A549 (cell line): ENCODE results near the gene FBXO38. TPM values are rescaled to one million over a fixed set of nuclear protein-coding genes. Genes with fewer than 3 reads are reported as not detected.

ENCODE experiments used
- ATAC-seq, 2 experiments: fragments of 200-7000 bp in 1 of 2; fragments of >200 bp in 1 of 2; cut with Nextera tagmentation in 1 of 2; cut with Tn5 transposase in 1 of 2; 3 replicates each; pipeline versions ENCODE4 v1.8.0 to v1.9.1; 2018 to 2020; ENCODE audit warnings: mild to moderate bottlenecking in 1 of 2, moderate library complexity in 1 of 2
- CTCF ChIA-PET: fragments of 300-600 bp; sonication (Branson Sonifier 250); formaldehyde crosslinking; extraction: SDS; loops from one replicate; lab custom pipeline; 2021; ENCODE audit warnings: antibody characterized with exemption, inconsistent platforms; lab: Yijun Ruan, JAX
- POLR2A ChIA-PET: fragments of 350-600 bp; formaldehyde crosslinking; extraction: SDS; loops from one replicate; lab custom pipeline; 2021; ENCODE audit warnings: antibody characterized with exemption, inconsistent platforms; lab: Yijun Ruan, JAX
- DNase-seq, 2 experiments: peaks; one replicate each; pipeline versions ENCODE4 v3.0.0 to v3.0.0-alpha.2; 2011 to 2016; ENCODE audit warnings: low read depth in 1 of 2, low spot score in 1 of 2
- FAIRE-seq: peaks from 2 replicates; lab custom pipeline; 2011; peaks lifted over from hg19 to GRCh38; lab: Jason Lieb, UNC
- H3K27ac ChIP-seq, 2 experiments: fragments of >200 bp; sonication (Bioruptor Twin); formaldehyde crosslinking; 3 replicates each; pipeline ENCODE4 v1.5.1; 2016 to 2017
- H3K4me1 ChIP-seq: fragments of >200 bp; sonication (Bioruptor Twin); formaldehyde crosslinking; 3 replicates; pipeline ENCODE4 v1.6.1; 2016
- H3K4me2 ChIP-seq: fragments of >200 bp; sonication (Bioruptor Twin); formaldehyde crosslinking; 3 replicates; pipeline ENCODE4 v1.6.1; 2016
- H3K4me3 ChIP-seq: fragments of >200 bp; sonication (Bioruptor Twin); formaldehyde crosslinking; 3 replicates; pipeline ENCODE4 v1.5.1; 2016
- H3K9me3 ChIP-seq: fragments of >200 bp; sonication (Bioruptor Twin); formaldehyde crosslinking; 3 replicates; pipeline ENCODE4 v1.6.1; 2016
- CBX8 ChIP-seq: fragments of 200-600 bp; sonication (generic); IDR thresholded peaks from 2 replicates; pipeline ENCODE4 v1.6.1; 2016
- CEBPB ChIP-seq, 2 experiments: fragments of >200 bp in 1 of 2; sonication (Bioruptor Twin) in 1 of 2; formaldehyde crosslinking in 1 of 2; IDR thresholded peaks; 2 replicates each; pipeline ENCODE4 v1.6.1; 2012 to 2016
- CHD4 ChIP-seq: fragments of 200-600 bp; sonication (generic); IDR thresholded peaks from 2 replicates; pipeline ENCODE4 v1.6.1; 2016; ENCODE audit warnings: antibody characterized with exemption, mild to moderate bottlenecking, borderline replicate concordance
- E2F6 ChIP-seq: IDR thresholded peaks from 2 replicates; pipeline ENCODE4 v1.6.1; 2012; ENCODE audit warnings: low read depth, borderline replicate concordance
- EHMT2 ChIP-seq: fragments of 200-600 bp; sonication (generic); IDR thresholded peaks from 2 replicates; pipeline ENCODE4 v1.6.1; 2016; ENCODE audit warnings: antibody characterized with exemption, low read depth, mild to moderate bottlenecking, moderate library complexity
- EP300 ChIP-seq, 2 experiments: fragments of >200 bp; sonication (Bioruptor Twin); formaldehyde crosslinking; IDR thresholded peaks; 2 replicates in 1 of 2; 3 replicates in 1 of 2; pipeline ENCODE4 v1.6.1; 2016 to 2017
- ESRRA ChIP-seq: fragments of 150-350 bp; IDR thresholded peaks from 2 replicates; pipeline ENCODE4 v1.6.1; 2014; ENCODE audit warnings: mild to moderate bottlenecking, low read length, borderline replicate concordance
- FOSB ChIP-seq: fragments of 250-450 bp; sonication (Bioruptor Pico); IDR thresholded peaks from 2 replicates; pipeline ENCODE4 v1.5.0; 2020; ENCODE audit warnings: mild to moderate bottlenecking, moderate library complexity
- FOSL2 ChIP-seq, 2 experiments: fragments of 450-650 bp in 1 of 2; fragments of >200 bp in 1 of 2; sonication (Bioruptor Twin) in 1 of 2; formaldehyde crosslinking; IDR thresholded peaks; 2 replicates each; pipeline versions ENCODE4 v1.5.0 to v1.6.1; 2016 to 2020; ENCODE audit warnings: mild to moderate bottlenecking in 1 of 2, moderate library complexity in 1 of 2
- GATA3 ChIP-seq: IDR thresholded peaks from 2 replicates; pipeline ENCODE4 v1.6.1; 2012; ENCODE audit warnings: borderline replicate concordance
- HDAC2 ChIP-seq: fragments of 200-600 bp; sonication (generic); IDR thresholded peaks from 2 replicates; pipeline ENCODE4 v1.6.1; 2016
- HOXB13 ChIP-seq: fragments of 250-450 bp; sonication (Bioruptor Pico); IDR thresholded peaks from 2 replicates; pipeline ENCODE4 v1.5.0; 2020; ENCODE audit warnings: low read depth, mild to moderate bottlenecking, moderate library complexity
- HOXB5 ChIP-seq: fragments of 250-450 bp; sonication (Bioruptor Pico); IDR thresholded peaks from 2 replicates; pipeline ENCODE4 v1.5.0; 2020; ENCODE audit warnings: mild to moderate bottlenecking, moderate library complexity
- JUN ChIP-seq, 2 experiments: fragments of >200 bp; sonication (Bioruptor Twin); formaldehyde crosslinking; IDR thresholded peaks; 2 replicates in 1 of 2; 3 replicates in 1 of 2; pipeline ENCODE4 v1.6.1; 2016 to 2017
- JUNB ChIP-seq: fragments of >200 bp; sonication (Bioruptor Twin); formaldehyde crosslinking; IDR thresholded peaks from 2 replicates; pipeline ENCODE4 v1.6.1; 2016
- KDM5A ChIP-seq: fragments of 200-600 bp; sonication (generic); IDR thresholded peaks from 2 replicates; pipeline ENCODE4 v1.6.1; 2016; ENCODE audit warnings: antibody characterized with exemption, mild to moderate bottlenecking
- PHF8 ChIP-seq: fragments of 200-600 bp; sonication (generic); IDR thresholded peaks from 2 replicates; pipeline ENCODE4 v1.6.1; 2016; ENCODE audit warnings: low read depth, mild to moderate bottlenecking, antibody characterized with exemption, moderate library complexity, borderline replicate concordance
- POLR2A ChIP-seq: IDR thresholded peaks from 2 replicates; pipeline ENCODE4 v1.6.1; 2012; ENCODE audit warnings: mild to moderate bottlenecking, low read length
- RARB ChIP-seq: fragments of 250-450 bp; sonication (Bioruptor Pico); IDR thresholded peaks from 2 replicates; pipeline ENCODE4 v1.8.0; 2021; ENCODE audit warnings: mild to moderate bottlenecking, moderate library complexity
- RCOR1 ChIP-seq: fragments of 150-350 bp; IDR thresholded peaks from 2 replicates; pipeline ENCODE4 v1.6.1; 2014; ENCODE audit warnings: antibody characterized with exemption, low read length, low read depth
- SMC3 ChIP-seq: fragments of >200 bp; sonication (Bioruptor Twin); formaldehyde crosslinking; IDR thresholded peaks from 3 replicates; pipeline ENCODE4 v1.6.1; 2018; ENCODE audit warnings: inconsistent platforms
- SREBF2 ChIP-seq: fragments of 450-650 bp; IDR thresholded peaks from 2 replicates; pipeline ENCODE4 v1.6.1; 2014; ENCODE audit warnings: mild to moderate bottlenecking, moderate library complexity
- TFCP2L1 ChIP-seq: fragments of 250-450 bp; sonication (Bioruptor Pico); IDR thresholded peaks from 2 replicates; pipeline ENCODE4 v1.5.0; 2021; ENCODE audit warnings: mild to moderate bottlenecking
- ZSCAN20 ChIP-seq: fragments of 250-450 bp; sonication (Bioruptor Pico); IDR thresholded peaks from 2 replicates; pipeline ENCODE4 v1.8.0; 2022; ENCODE audit warnings: mild to moderate bottlenecking, moderate library complexity
- WGBS: methylation state at CpG from one replicate; pipeline ENCODE4 v1.1.6; 2017; ENCODE audit errors: missing lambda C conversion rate; 5-methylcytosine and 5-hydroxymethylcytosine counted together
- polyA minus RNA-seq: library from RNA; depleted of rRNA, polyadenylated mRNA; stranded (reverse); fragments of >200 nt; gene quantifications from 2 replicates; pipeline ENCODE4 v1.2.3, GENCODE V29; 2011; rRNA and poly(A)+ RNA removed
- polyA plus RNA-seq, 4 experiments: library from polyadenylated mRNA; depleted of rRNA in 3 of 4; stranded (reverse); fragments of >200 nt; fragmentation: RNase III in 1 of 4; extraction: RNeasy Plus Mini Kit Qiagen cat#74134 plus additional on column Dnase treatment in 1 of 4; gene quantifications; 2 replicates in 3 of 4; 3 replicates in 1 of 4; pipeline ENCODE4 v1.2.3, GENCODE V29; 2011 to 2017
- TF ChIP-seq, protein P1 (sequence below): fragments of 250-450 bp; sonication (Bioruptor Pico); IDR thresholded peaks from 2 replicates; pipeline ENCODE4 v1.5.0; 2021; ENCODE audit warnings: mild to moderate bottlenecking, moderate library complexity, borderline replicate concordance
- TF ChIP-seq, protein P2 (sequence below): IDR thresholded peaks from 2 replicates; pipeline ENCODE4 v1.6.1; 2012
- TF ChIP-seq, protein P3 (sequence below): fragments of 250-450 bp; sonication (Bioruptor Pico); IDR thresholded peaks from 2 replicates; pipeline ENCODE4 v1.5.0; 2020; ENCODE audit warnings: low read depth, mild to moderate bottlenecking, moderate library complexity

FBXO38 gene
- polyA plus RNA-seq (2011; rRNA removed) (33.2 and 38.8 TPM in 2 replicates), polyA plus RNA-seq (2017; fragmentation: RNase III; extraction: RNeasy Plus Mini Kit Qiagen cat#74134 plus additional on column Dnase treatment) (14.7 to 16.8 TPM (median 15.8 TPM) in 3 replicates), polyA minus RNA-seq (49.2 and 63.2 TPM in 2 replicates)
- polyA plus RNA-seq (2012; cell fraction: cytosol; rRNA removed) = 6.2 TPM in 2 replicates
- polyA plus RNA-seq (2012; cell fraction: nucleus; rRNA removed) = 5.6 and 10.1 TPM in 2 replicates

DNA sequence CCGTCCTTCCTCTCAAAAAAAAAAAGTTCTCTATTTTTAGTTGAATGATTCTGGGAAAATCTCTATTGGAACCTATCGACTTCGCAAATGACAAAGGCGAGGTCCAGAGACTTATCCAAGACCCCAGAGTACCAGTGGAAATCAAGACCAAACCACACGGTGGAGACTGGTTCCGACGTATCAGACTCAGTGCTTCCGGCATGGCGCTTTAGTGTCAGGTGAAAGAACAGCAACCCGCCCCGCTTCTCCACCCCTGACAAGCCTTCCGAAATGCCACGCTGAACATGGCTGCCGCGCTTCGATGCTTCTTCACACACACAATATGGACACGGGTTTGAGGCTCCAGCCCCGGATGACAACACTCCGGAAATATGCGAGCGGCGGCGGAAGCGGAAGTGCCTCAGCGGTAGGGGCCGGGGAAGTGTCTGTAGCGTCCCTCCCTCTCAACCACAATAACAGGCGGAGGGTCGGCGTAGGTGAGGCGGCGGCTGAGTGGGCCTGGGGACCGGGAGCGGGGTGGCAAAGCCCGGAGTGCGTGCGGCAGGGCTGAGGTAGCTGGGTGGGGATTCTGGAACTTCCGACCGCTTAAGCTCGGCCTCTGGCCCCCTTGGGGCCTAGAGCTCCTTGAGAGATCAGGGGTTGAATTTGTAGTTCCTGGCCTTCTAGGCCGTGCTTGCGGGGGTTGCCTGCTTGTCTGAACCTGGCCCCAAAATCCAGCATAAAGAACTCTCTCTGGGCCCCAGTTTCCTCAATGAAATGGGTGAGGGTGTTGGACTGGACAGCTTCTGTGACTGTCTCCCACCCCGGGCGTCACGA, at the start of gene FBXO38:
TSS of gene FBXO38 (plus strand) at position 395 of the 816 bp plus-strand sequence. CDS start 10,819 bp downstream, outside the sequence.
- ChIA-PET POLR2A (interaction anchor here (0.7 to 1.2 kb wide), 2 partner anchors 17 to 28 kb away, joined by 3 to 4 read pairs; no protein-coding TSS in a partner anchor), CTCF (interaction anchor here (0.8 to 1.1 kb wide), 4 partner anchors 9 to 205 kb away, joined by 3 to 5 read pairs (median 4); no protein-coding TSS in a partner anchor)
- 4% methylated on average over 34 of the region's 45 CpGs for WGBS
- H3K4me3 ChIP-seq = peak within 1 kb of the TSS; percentile 92
- no peak for FAIRE-seq
- H3K9me3 ChIP-seq = no peaks in the 10 kb centered on the region
- peaks cover 13% of the 10 kb centered on the region; the same call in 2 of the 3 replicates for H3K4me1 ChIP-seq
- DNase-seq = peak; percentile 91 to 97
- H3K27ac ChIP-seq = peak within 1 kb of the TSS; percentile 90 to 92
- TF ChIP-seq, protein P1, sequence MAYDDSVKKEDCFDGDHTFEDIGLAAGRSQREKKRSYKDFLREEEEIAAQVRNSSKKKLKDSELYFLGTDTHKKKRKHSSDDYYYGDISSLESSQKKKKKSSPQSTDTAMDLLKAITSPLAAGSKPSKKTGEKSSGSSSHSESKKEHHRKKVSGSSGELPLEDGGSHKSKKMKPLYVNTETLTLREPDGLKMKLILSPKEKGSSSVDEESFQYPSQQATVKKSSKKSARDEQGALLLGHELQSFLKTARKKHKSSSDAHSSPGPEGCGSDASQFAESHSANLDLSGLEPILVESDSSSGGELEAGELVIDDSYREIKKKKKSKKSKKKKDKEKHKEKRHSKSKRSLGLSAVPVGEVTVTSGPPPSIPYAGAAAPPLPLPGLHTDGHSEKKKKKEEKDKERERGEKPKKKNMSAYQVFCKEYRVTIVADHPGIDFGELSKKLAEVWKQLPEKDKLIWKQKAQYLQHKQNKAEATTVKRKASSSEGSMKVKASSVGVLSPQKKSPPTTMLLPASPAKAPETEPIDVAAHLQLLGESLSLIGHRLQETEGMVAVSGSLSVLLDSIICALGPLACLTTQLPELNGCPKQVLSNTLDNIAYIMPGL (CRISPR knock-in tag) = 0 out of 2 replicates have a peak, but pooled peaks have one; percentile 68
- TF ChIP-seq JUN (IDR thresholded peaks at IDR 0.05) = peak; percentile 61 to 87; a peak in 4 of 5 replicates
- peak; percentile 63 for TF ChIP-seq POLR2A
- TF ChIP-seq CHD4 = no peak
- no peak for TF ChIP-seq SMC3
- TF ChIP-seq KDM5A = peak; percentile 62
- TF ChIP-seq HOXB13 (CRISPR knock-in tag) = peak; percentile 37; the same call in 1 of the 2 replicates
- 0 out of 2 replicates have a peak, but pooled peaks have one; percentile 57 for TF ChIP-seq RARB
- TF ChIP-seq HOXB5 (CRISPR knock-in tag) = 0 out of 2 replicates have a peak, but pooled peaks have one; percentile 37
- peak; percentile 99 for TF ChIP-seq PHF8
- TF ChIP-seq, protein P2, sequence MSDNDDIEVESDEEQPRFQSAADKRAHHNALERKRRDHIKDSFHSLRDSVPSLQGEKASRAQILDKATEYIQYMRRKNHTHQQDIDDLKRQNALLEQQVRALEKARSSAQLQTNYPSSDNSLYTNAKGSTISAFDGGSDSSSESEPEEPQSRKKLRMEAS = peak; percentile 93
- TF ChIP-seq GATA3 = no peak
- peak; percentile 77; the same call in 1 of the 2 replicates for TF ChIP-seq E2F6
- TF ChIP-seq TFCP2L1 (CRISPR knock-in tag) = peak; percentile 70; the same call in 1 of the 2 replicates
- TF ChIP-seq FOSL2 (IDR thresholded peaks at IDR 0.05) = no peak
- peak; percentile 53 for TF ChIP-seq FOSL2 (CRISPR knock-in tag; IDR thresholded peaks at IDR 0.05)
- no peak for TF ChIP-seq HDAC2
- peak; percentile 9; the same call in 1 of the 2 replicates for TF ChIP-seq ESRRA
- peak; percentile 100 for ATAC-seq
- H3K4me2 ChIP-seq = peak within 1 kb of the TSS; percentile 96

DNA sequence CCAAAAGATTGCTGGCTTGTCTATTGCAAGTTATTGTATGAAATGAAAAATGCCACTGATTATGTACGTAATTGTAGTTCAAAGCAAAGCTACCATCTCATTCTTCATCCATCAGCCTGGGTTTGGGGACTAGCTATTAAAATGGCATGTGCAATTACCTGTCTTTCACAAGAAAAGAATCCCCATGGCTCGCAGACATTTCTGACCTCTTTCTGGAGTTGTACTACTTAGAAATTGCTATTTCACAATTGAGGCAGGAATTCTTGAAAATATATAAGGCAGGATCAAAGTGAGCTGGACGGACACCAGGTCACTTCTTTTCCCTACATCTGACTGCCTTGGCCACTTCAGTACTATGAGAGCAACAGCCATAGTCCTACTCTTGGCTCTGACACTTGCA, 48.5 kb upstream of the FBXO38 start, which contains the start of gene SPINK9:
TSS of gene SPINK9 (plus strand) at position 301 of the 400 bp plus-strand sequence. CDS start at position 356, 55 bp downstream.
- no peak for FAIRE-seq
- TF ChIP-seq CEBPB (IDR thresholded peaks at IDR 0.05) (no peak), FOSB (CRISPR knock-in tag) (no peak), JUN (IDR thresholded peaks at IDR 0.05) (no peak), SREBF2 (no peak), JUNB (no peak), EP300 (IDR thresholded peaks at IDR 0.05) (no peak), RARB (no peak), ZSCAN20 (CRISPR knock-in tag) (no peak), POLR2A (no peak), RCOR1 (no peak), HDAC2 (no peak), CBX8 (no peak), EHMT2 (no peak)
- TF ChIP-seq, protein P3, sequence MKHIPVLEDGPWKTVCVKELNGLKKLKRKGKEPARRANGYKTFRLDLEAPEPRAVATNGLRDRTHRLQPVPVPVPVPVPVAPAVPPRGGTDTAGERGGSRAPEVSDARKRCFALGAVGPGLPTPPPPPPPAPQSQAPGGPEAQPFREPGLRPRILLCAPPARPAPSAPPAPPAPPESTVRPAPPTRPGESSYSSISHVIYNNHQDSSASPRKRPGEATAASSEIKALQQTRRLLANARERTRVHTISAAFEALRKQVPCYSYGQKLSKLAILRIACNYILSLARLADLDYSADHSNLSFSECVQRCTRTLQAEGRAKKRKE (CRISPR knock-in tag) = no peak
- Histone ChIP-seq H3K4me2 (no peak within 1 kb of the TSS), H3K4me1 (no peaks in the 10 kb centered on the region), H3K27ac (no peak within 1 kb of the TSS), H3K9me3 (no peaks in the 10 kb centered on the region), H3K4me3 (no peak within 1 kb of the TSS)
- no peak for DNase-seq
- ChIA-PET POLR2A (no interaction called here), CTCF (interaction anchor here (0.6 to 1.2 kb wide), 2 partner anchors 29 to 33 kb away, joined by 3 read pairs; no protein-coding TSS in a partner anchor)
- WGBS = 12% methylated on average over 3 of the region's 3 CpGs
- ATAC-seq = no peak
